ENCODE measurements around the gene TMEM184B.
"Not testable (repeated sequence)": the region's sequence is repeated elsewhere in the genome, so short reads cannot be mapped to it uniquely, and the experiment has no call there.

TMEM184B gene

GRCh38 chr22:38255697-38256096, 17.1 kb downstream of the TMEM184B start:
- in situ Hi-C loops (cut with HindIII; ENCODE audit: low sequenced_read_pairs), result no loop called here

GRCh38 chr22:38251341-38251692, 21.5 kb downstream of the TMEM184B start:
- in situ Hi-C loops (cut with HindIII; ENCODE audit: low sequenced_read_pairs), result no loop called here

- in situ Hi-C loops (cut with HindIII; ENCODE audit: low sequenced_read_pairs), result no loop called here
Observed at GRCh38 chr22:38250643-38251340, 22.0 kb downstream of the TMEM184B start.

- in situ Hi-C loops (cut with HindIII; ENCODE audit: low sequenced_read_pairs), result no loop called here
Observed at GRCh38 chr22:38249803-38250642, 22.8 kb downstream of the TMEM184B start.

GRCh38 chr22:38249301-38249700, 23.5 kb downstream of the TMEM184B start:
- in situ Hi-C loops (cut with HindIII; ENCODE audit: low sequenced_read_pairs), result no loop called here

- in situ Hi-C loops (cut with HindIII; ENCODE audit: low sequenced_read_pairs), result no loop called here
Observed at GRCh38 chr22:38248280-38248679, 24.5 kb downstream of the TMEM184B start.

- in situ Hi-C loops (cut with HindIII; ENCODE audit: low sequenced_read_pairs), result no loop called here
Observed at GRCh38 chr22:38247713-38248112, 25.1 kb downstream of the TMEM184B start.

GRCh38 chr22:38246692-38247091, 26.1 kb downstream of the TMEM184B start:
- in situ Hi-C loops (cut with HindIII; ENCODE audit: low sequenced_read_pairs), result no loop called here

GRCh38 chr22:38246046-38246658, 26.7 kb downstream of the TMEM184B start:
- in situ Hi-C loops (cut with HindIII; ENCODE audit: low sequenced_read_pairs), result no loop called here

- in situ Hi-C loops (cut with HindIII; ENCODE audit: low sequenced_read_pairs), result no loop called here
Observed at GRCh38 chr22:38244106-38244505, 28.7 kb downstream of the TMEM184B start.

- in situ Hi-C loops (cut with HindIII; ENCODE audit: low sequenced_read_pairs), result no loop called here
Observed at GRCh38 chr22:38243007-38243765, 29.6 kb downstream of the TMEM184B start.

- in situ Hi-C loops (cut with HindIII; ENCODE audit: low sequenced_read_pairs), result no loop called here
Observed at GRCh38 chr22:38240734-38241252, 32.0 kb downstream of the TMEM184B start.

GRCh38 chr22:38239101-38239761, 33.6 kb downstream of the TMEM184B start:
- in situ Hi-C loops (cut with HindIII; ENCODE audit: low sequenced_read_pairs), result no loop called here

GRCh38 chr22:38238519-38239071, 34.2 kb downstream of the TMEM184B start:
- in situ Hi-C loops (cut with HindIII; ENCODE audit: low sequenced_read_pairs), result no loop called here

GRCh38 chr22:38236786-38237185, 36.0 kb downstream of the TMEM184B start:
- in situ Hi-C loops (cut with HindIII; ENCODE audit: low sequenced_read_pairs), result no loop called here

GRCh38 chr22:38235240-38235850, 37.5 kb downstream of the TMEM184B start:
- in situ Hi-C loops (cut with HindIII; ENCODE audit: low sequenced_read_pairs), result no loop called here

- in situ Hi-C loops (cut with HindIII; ENCODE audit: low sequenced_read_pairs), result not testable (repeated sequence)
Observed at GRCh38 chr22:38233856-38234255, 39.0 kb downstream of the TMEM184B start.

GRCh38 chr22:38233427-38233826, 39.4 kb downstream of the TMEM184B start:
- in situ Hi-C loops (cut with HindIII; ENCODE audit: low sequenced_read_pairs), result no loop called here

- in situ Hi-C loops (cut with HindIII; ENCODE audit: low sequenced_read_pairs), result no loop called here
Observed at GRCh38 chr22:38232196-38232595, 40.6 kb downstream of the TMEM184B start.

- in situ Hi-C loops (cut with HindIII; ENCODE audit: low sequenced_read_pairs), result no loop called here
Observed at GRCh38 chr22:38230916-38231315, 41.9 kb downstream of the TMEM184B start.

All from endothelial cell of hepatic sinusoid (primary cell).